Right lobe of liver (tissue), 4 donors: ENCODE measurements around the gene SEMA4F.

ENCODE experiments used
- CTCF ChIP-seq, 4 donors: fragments of 200-600 bp in 3 of 4; fragments of 450-650 bp in 1 of 4; IDR thresholded peaks; one replicate each; pipeline versions ENCODE4 v1.5.1 to v1.8.0; 2016 to 2022; ENCODE audit warnings: antibody characterized with exemption in 4 of 4, mild to moderate bottlenecking in 2 of 4
- POLR2A ChIP-seq: fragments of 450-650 bp; IDR thresholded peaks from one replicate; pipeline ENCODE4 v1.6.1; 2017; ENCODE audit warnings: antibody characterized with exemption, mild to moderate bottlenecking
- donor health status: DM: no; HTN: no; CAD: no.
- donor health status: DM: no; HTN: no; CAD: no.
- donor health status: DM: no; HTN: yes; CAD: no.

- TF ChIP-seq CTCF (IDR thresholded peaks at IDR 0.05) (no peak), POLR2A (no peak)
These were observed 6.0 kb upstream of the SEMA4F start, which contains the start of gene M1AP for GRCh38 chr2:74648009-74648443.
